Caki2 (cell line): Measurements from ENCODE around the gene CCDC43. TPM values are rescaled to one million over a fixed set of nuclear protein-coding genes. Genes with fewer than 3 reads are reported as not detected.
"Not testable (repeated sequence)": the region's sequence is repeated elsewhere in the genome, so short reads cannot be mapped to it uniquely, and the experiment has no call there.

ENCODE experiments used
- DNase-seq: peaks from one replicate; pipeline ENCODE4 v3.0.0-alpha.2; 2015; ENCODE audit warnings: low read depth
- in situ Hi-C: cut with HindIII; loops from 2 replicates; pipeline ENCODE4 v1.10.0; 2016; ENCODE audit warnings: low sequenced_read_pairs, low pct_unique_long_range_greater_than_20kb, mixed read lengths
- total RNA-seq: library from RNA; depleted of rRNA; stranded (reverse); fragments of >200 nt; shearing (Covaris generic); gene quantifications from 2 replicates; pipeline ENCODE4 v1.2.3, GENCODE V29; 2014; ENCODE audit warnings: low replicate concordance

Gene CCDC43
- total RNA-seq, 1 experiment from 2014 or later, result 37.4 TPM

DNA sequence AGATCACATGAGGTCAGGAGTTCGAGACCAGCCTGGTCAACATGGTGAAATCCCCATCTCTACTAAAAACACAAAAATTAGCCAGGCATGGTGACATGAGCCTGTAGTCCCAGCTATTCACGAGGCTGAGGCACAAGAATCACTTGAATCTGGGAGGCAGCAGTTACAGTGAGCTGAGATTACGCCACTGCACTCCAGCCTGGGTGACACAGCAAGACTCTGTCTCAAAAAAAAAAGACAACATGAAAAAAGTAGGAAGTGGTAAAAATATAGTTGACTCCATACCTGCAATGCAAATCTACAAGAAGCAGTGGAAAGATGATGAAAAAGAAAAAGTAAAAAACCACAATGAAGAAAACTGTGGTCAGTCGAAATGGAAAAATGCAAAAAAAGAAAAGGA, 6.3 kb downstream of the CCDC43 start:
- DNase-seq, in situ Hi-C loops: not testable (repeated sequence)

- no peak for DNase-seq
- in situ Hi-C loops, result no loop called here
These were observed 12.4 kb downstream of the CCDC43 start for GRCh38 chr17:44677136-44677535.

DNA sequence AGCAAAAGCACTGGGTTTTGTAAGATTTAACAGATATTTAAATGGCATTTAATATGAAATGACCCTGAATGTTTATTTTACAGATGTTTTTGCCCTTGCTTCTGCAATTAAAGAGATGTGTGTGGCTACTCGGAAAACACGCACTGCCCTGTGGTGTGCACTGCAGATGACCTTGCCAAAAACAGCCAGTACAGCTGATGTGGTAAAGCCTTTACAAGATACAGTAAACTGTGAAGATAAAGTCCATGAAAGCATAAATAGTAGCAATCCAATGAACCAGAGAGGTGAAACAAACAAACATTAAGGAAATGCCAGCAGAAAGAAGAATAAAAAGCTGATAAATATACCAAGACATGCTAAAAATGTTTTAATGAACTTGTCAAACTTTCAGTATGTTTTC, 15.7 kb downstream of the CCDC43 start:
- in situ Hi-C loops, result no loop called here
- no peak for DNase-seq

DNA sequence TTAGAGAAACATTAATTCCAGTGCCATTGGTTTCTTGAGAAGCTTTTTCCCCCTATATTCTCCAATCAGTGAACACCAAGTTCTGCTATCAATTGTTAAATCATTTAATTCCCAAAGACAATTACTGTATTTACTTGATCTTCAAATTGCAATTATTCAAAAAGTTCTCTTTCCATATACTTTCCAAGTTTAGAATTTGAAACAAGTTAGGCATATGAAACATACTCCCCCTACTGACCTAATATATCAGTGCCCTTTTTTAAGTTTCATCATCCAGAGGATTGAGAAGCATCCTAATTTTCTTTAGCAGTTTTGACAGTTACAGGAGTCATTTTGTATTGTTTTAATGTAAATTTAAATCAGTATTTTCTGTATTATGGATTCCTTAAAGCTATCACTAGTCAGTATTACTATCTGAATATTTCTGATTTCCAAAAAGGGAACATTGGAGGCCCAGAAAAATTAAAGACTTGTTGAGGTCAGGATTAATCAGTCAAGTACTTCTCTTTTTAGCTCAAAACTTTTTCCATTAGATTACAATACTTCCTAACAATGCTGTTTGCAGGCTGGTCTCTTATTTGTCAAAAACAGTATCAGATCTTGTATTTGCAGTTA, 17.0 kb downstream of the CCDC43 start:
- DNase-seq, result peak; percentile 30
- in situ Hi-C loops, result no loop called here

DNA sequence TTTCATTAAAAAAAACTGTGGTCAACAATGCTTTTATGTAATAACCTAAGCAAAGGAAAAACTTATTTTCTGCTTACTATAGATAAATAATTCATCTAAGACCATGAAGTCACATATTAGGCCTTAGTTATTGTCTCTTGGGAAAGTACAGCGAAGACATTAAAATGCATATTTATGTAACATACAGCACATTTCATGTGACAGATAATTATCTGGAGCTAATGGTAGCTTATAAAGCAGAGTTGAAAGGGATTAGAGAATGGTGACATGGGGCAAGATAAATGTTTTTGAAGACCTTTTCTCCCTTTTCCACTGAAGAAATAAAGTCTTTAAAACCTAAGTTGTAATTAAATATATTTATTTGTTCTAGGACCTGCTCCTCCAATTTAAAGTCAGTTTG, 23.6 kb downstream of the CCDC43 start:
- DNase-seq, result no peak
- in situ Hi-C loops, result no loop called here

DNA sequence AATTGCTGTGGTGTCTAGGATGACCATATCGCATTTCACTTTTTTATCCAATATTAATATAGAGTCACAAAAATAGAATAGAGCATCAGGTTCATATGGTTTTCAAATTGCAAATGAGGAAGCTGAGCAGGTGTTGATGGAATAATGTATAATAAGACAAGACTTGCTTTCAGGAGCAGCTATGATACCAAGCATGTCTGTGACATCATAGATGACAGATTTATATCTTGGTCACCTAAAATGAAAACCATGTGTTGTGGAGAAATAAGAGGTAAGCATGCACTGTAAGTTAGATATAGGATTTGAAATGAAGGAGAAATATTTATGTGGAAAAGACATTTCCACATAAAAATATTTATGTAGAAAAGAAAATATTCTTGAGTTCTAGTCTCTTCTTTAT, 24.7 kb downstream of the CCDC43 start:
- no peak for DNase-seq
- in situ Hi-C loops, result no loop called here

DNA sequence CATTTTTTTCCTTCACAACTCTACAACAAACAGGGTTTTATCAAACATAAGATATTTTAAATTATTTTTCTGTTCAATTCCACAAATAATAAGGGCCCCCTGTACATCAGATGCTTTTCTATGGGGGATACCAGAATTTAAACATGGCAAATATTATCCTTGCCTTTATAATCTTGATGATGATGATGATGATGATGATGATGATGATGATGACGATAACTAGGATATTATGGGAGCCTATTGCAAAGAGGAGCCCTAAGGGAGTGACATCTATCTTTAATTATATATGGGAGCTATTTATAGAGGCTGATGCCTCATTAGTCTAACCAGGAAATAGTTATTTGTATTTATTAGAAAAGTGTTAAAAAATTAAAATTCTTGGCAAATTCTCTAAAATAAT, 26.5 kb downstream of the CCDC43 start:
- in situ Hi-C loops, result no loop called here
- no peak for DNase-seq

GRCh38 chr17:44661835-44662234, 27.7 kb downstream of the CCDC43 start:
- DNase-seq, result no peak
- in situ Hi-C loops, result no loop called here

- peak; percentile 77 for DNase-seq
- in situ Hi-C loops, result no loop called here
These were observed 33.4 kb downstream of the CCDC43 start, which contains the start of gene MEIOC for GRCh38 chr17:44655983-44656710. TSS of gene MEIOC (plus strand) at chr17:44656468. CDS start at chr17:44656614, 146 bp downstream.

GRCh38 chr17:44653954-44654353, 35.6 kb downstream of the CCDC43 start:
- DNase-seq, result no peak
- in situ Hi-C loops, result no loop called here

GRCh38 chr17:44653384-44653783, 36.2 kb downstream of the CCDC43 start:
- in situ Hi-C loops, result no loop called here
- no peak for DNase-seq

DNA sequence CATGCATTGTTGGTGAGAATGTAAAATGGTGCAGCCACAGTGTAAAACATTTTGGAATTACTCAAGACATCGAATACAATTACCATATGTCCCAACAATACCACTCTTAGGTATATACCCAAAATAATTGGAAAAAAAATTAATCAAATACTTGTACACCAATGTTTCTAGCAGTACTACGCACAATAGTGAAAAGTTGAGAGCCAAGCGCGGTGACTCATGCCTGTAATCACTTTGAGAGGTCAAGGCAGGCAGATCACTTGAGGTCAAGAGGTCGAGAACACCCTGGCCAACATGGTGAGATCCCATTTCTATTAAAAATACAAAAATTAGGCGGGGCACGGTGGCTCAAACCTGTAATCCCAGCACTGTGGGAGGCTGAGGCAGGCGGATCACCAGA, 36.8 kb downstream of the CCDC43 start:
- DNase-seq, result no peak
- in situ Hi-C loops, result no loop called here

DNA sequence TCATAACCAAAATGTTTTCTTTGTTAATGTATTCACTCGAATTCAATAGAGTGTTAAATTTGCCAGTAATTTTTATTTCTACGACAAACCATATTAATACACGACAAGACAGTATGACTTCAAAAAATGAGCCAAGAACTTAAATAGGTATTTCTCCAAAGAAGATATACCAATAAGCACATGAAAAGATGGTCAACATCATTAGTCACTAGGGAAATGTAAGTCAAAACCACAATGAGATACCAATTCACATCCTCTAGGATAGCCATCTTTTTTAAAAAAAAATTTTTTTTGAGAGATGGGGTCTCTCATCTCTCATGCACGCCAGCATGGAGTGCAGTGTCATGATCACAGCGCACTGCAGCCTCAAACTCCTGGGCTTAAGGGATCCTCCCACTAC, 38.3 kb downstream of the CCDC43 start:
- no peak for DNase-seq
- in situ Hi-C loops, result no loop called here

GRCh38 chr17:44648963-44649362, 40.6 kb downstream of the CCDC43 start:
- in situ Hi-C loops, result loop anchor here (25.0 kb wide), 1 partner anchor 112 kb away; no protein-coding TSS in a partner anchor
- DNase-seq, result no peak

DNA sequence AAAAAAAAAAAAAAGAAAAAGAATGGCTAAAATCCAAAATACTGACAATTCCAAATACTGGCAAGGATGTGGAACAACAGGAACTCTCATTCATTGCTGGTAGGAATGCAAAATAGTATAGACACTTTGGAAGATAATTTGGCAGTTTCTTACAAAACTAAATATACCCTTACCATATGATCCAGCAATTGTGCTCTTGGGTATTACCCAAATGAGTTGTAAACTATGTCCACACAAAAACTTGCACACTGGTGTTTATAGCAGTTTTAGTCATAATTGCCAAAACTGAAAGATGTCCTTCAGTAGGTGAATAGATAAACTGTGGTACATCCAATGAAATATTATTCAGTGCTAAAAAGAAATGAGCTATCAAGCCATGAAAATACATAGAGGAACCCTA, 41.8 kb downstream of the CCDC43 start:
- DNase-seq, result no peak
- in situ Hi-C loops, result loop anchor here (25.0 kb wide), 1 partner anchor 110 kb away; no protein-coding TSS in a partner anchor

DNA sequence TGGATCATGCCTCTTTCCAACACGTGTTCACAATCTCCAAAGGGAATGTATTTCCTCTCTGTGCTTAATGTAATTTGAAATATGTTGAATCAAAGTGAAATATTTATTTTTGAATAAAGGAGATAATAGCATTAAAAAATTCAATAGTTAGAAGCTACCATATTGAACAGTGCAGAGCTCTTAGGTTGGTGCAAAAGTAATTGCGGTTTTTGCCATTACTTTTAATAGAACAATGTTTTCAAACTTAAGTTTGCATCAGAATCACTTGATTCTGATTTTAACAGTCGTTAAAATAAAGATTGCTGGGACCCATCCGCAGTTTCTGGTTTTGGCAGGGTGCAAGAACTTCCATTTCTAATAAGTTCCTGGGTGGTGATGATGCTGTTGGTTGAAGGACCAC, 43.3 kb downstream of the CCDC43 start:
- DNase-seq, result no peak
- in situ Hi-C loops, result loop anchor here (25.0 kb wide), 1 partner anchor 109 kb away; no protein-coding TSS in a partner anchor

- DNase-seq, result no peak
- in situ Hi-C loops, result loop anchor here (25.0 kb wide), 1 partner anchor 108 kb away; no protein-coding TSS in a partner anchor
These were observed 44.2 kb downstream of the CCDC43 start for GRCh38 chr17:44645341-44645740.

GRCh38 chr17:44642834-44643233, 46.7 kb downstream of the CCDC43 start:
- in situ Hi-C loops, result loop anchor here (25.0 kb wide), 1 partner anchor 106 kb away; no protein-coding TSS in a partner anchor
- DNase-seq, result no peak

DNA sequence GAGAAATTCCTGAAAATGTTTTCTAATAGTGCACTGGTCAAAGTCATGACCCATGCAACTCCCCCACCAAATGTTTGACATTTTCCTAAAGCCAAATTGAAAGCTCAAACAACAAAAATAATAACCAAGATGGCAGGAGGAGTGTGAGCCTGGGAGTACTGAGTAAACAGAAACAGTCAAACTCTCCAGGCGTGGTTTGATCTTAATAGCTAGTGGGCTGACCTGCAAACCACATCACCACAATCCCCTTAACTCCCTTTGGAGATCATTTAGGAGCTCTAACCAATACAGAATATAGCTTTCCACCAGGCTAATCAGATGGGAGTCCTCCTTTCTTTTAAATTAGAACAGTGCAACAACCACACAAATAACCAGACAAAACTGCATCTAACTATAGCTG, 52.5 kb downstream of the CCDC43 start:
- no peak for DNase-seq
- in situ Hi-C loops, result loop anchor here (25.0 kb wide), 1 partner anchor 100 kb away; no protein-coding TSS in a partner anchor
